CD1c-positive myeloid dendritic cell (primary cell): ENCODE measurements around the gene DSCAM.

ENCODE experiments used
- DNase-seq: peaks from one replicate; pipeline ENCODE4 v3.0.0-alpha.2; 2016; ENCODE audit errors: extremely low spot score

Gene DSCAM

GRCh38 chr21:40120940-40121575 is 725.9 kb downstream of the DSCAM start:
- DNase-seq: no peak

- DNase-seq: no peak
These were observed 728.4 kb downstream of the DSCAM start for GRCh38 chr21:40118527-40118926.

DNA sequence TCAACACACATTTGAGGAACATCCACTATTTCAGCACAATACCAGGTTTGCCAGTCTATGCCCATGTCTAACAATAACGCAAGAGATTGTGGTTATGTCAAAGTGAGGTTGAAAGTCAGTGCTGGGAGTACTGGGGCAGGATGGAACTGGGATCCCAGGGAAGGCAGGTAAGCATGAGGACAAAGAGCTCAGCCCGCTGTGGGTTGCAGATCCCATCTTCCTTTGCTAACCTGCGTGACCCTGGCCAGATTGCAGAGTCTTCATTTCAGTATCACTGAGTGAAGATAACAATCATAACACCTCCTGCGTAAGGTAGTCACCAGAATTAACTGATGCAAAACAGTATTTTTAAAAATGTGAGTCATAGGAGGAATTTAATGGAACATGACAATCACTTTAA is 729.7 kb downstream of the DSCAM start:
- DNase-seq: no peak

- no peak for DNase-seq
These were observed 731.2 kb downstream of the DSCAM start for GRCh38 chr21:40115775-40116174.

DNA sequence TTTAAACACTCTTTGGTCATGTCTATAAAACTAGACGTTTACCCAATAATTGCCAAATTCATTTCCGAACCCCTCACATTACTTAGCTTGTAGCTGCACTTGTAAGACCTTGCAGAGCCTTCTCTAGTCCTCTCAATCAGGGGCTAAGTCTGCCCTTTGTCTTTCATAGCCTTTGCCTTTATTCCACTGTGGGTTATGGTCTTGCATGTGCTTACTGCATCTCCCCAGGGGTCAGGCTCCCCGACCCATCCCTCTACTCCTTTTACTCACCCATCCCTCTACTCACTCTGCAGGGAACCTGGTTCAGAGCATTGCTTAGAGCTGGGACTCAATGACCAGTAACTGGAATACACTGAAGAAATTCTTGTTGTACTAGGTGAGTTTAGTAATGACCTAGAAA is 744.3 kb downstream of the DSCAM start:
- DNase-seq: no peak

DNA sequence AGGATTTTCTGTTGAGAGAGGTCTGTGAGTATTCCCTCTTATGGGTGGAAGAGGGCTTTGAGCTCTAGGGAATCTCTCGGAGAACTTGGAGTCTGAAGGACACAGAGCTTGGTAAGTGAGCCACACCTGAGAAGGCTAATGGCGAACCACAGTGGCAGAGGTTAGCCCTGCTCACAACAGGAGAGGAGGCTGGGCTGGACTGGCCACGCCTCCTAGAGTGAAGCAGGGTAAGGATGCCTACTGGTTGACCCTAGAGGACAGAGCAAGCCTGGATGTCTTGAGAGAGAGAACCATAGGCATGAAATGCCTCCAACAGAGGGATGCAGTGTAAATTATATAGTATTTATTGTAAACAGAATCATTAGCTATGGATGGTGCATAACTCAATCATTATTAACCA is 747.1 kb downstream of the DSCAM start:
- DNase-seq: no peak

- DNase-seq: no peak
These were observed 751.5 kb downstream of the DSCAM start for GRCh38 chr21:40095477-40095876.

- no peak for DNase-seq
These were observed 766.6 kb downstream of the DSCAM start for GRCh38 chr21:40080385-40080784.

GRCh38 chr21:40074710-40075109 is 772.2 kb downstream of the DSCAM start:
- no peak for DNase-seq

- DNase-seq: no peak
These were observed 772.8 kb downstream of the DSCAM start for GRCh38 chr21:40074198-40074597.

DNA sequence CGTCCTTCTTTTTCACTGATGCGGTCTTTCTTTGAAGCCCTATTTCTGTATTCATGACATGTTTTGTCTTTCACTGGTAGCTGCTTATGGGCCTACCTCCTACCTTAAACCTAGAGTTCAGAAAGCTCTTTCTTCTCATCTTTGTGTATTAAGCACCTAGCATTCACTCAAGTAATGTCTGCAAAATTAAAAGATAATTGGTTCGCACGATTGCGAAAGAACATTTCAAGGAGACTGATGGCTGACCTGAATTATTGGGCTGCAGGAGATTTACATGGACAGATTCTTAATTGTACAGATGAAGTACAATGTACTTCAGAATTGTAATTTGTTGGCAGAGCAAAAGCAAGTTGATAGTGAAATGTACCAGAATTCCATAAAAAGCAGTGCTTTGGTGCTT is 773.3 kb downstream of the DSCAM start:
- no peak for DNase-seq

DNA sequence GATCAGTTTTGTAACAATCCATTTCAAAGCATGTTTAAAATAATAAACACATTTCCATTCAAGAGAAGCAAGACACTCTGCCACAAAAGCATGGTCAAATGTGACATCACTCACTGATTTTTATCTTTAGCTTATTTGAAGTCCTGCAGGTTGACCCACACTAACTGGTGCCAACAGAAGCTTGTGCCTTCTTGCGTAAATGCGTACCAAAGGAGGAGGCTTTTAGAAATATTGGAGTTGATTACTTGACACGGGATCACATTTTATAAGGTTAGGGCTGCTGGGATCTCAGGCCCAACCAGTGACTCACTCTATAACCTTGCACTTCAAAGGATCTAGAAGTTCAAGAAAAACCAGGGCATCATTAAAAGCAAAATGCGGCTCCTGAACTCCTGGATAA is 776.1 kb downstream of the DSCAM start:
- no peak for DNase-seq

DNA sequence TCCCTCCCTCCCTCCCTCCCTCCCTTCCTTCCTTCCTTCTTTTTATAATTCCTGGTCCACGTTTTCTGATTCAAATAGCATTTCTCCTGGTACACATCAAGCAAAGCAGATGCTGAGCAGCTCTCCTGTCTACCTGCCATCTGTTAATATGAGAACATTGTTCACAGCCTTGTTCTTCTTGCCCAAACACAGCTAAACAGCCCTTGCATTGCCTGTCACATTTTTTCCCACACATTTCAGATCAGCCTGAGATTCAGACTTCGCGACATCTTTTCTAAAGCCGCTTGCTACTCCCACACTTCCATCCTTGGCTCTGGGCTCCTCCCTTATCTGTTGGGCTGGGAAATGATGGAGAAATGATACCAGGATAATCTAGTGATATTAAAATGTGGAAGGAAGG is 779.2 kb downstream of the DSCAM start:
- no peak for DNase-seq

DNA sequence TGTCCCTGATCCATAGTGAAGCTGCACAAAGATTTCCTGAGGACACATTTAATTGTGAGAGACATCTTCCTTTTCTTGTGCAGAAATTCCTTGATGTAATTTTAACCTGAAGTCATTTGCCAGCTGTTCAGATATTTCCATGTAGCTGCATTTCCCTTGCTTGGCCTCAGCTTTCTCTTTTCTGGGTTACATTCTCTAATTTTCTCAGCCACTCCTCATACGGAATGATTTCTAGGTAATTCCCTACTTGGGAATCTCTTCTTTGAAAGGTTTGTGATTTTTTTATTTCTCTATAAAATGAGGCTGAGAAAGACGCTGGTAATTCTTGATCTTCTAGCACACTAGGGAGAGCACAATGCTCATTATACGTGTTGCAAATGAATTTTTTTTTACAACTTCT is 780.7 kb downstream of the DSCAM start:
- no peak for DNase-seq

DNA sequence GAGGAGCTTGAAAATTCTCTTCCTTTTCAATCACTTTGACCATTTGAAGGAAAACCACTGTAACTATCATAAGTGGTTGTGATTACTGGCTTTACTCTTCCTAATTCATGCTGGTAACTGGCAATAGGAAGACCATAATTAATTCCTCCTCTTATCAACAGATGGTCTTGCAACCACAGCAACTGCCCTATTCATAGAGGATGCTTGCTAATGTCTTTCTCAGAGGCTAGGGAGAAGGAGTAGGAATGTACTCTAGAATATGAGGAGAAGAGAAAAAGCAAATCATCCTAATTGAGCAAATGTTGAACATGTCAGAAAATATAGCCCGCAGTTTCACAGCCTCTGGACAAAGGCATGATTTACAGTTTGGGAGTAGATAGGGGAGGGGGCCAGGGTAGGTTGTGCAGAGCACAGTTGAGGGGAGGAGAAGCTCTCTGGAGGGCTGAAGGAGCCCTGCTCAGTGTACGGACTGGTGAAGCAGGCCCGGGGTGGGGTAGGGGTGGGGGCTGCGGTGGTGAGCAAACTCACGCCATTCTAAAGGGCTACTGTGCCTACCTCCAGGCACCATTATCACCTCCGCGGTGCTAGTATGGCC is 786.8 kb downstream of the DSCAM start:
- DNase-seq: no peak

DNA sequence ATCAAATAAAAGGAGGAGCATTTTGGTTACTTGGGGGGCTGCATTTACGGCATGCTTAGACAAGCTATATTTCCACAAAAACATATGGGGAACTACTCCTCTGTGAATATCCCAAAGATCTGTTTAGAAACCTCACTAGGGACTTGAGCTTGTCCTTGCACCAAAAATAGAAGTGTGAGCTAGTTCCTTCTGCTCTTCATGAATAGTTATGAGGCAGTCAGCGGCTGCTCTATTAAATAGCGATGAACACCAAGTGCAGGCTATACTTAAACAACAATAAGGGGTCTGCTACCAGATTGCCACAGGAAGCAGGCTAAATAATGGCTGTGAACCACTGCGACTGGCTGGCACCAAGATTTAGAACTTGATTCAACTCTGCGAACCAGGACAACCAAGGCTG is 789.6 kb downstream of the DSCAM start:
- no peak for DNase-seq

GRCh38 chr21:40056031-40056430 is 790.9 kb downstream of the DSCAM start:
- no peak for DNase-seq

DNA sequence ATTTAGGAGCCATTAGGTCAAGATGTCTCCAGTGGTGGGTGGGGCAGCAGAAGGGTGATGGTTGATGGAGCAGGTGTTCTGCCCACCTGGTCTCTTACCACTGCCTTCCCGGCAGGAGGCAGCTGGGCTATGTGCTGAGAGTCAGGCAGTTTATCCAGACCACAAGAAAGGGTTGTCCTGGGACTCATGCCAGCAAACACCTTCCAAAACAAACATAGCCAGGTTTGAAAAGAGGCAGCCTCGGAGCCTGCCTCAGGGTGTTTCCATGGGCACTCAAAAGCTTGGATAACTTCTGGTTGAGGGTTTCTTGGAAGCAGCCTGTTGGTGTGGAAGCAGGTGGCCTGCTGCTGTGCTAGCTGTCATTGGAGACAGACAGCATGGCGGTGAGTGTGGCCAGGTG is 792.6 kb downstream of the DSCAM start:
- no peak for DNase-seq

GRCh38 chr21:40053007-40053406 is 794.0 kb downstream of the DSCAM start:
- no peak for DNase-seq

DNA sequence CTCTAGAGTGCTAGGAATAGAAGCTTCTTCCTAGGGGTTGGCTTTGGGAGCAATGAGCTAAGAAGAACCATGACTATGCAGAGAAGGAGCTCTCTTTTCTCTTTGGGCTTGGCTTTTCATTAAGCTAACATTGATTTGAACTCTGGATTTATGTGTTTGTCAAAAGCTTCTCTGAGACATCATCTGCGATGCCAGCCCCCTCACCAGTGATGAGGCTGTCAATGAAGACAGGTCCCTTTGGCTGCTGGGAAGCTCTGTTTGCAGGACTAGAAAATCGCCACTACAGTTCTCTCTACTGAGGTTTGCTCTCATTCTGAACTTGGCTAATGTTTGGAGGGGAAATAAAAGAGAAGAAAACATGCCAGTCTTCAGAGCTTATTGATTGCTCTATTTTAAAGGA is 794.7 kb downstream of the DSCAM start:
- no peak for DNase-seq

- no peak for DNase-seq
These were observed 795.2 kb downstream of the DSCAM start for GRCh38 chr21:40051801-40052200.

- DNase-seq: no peak
These were observed 797.0 kb downstream of the DSCAM start for GRCh38 chr21:40049931-40050290.

GRCh38 chr21:40049031-40049930 is 797.7 kb downstream of the DSCAM start:
- DNase-seq: no peak
